Dermis blood vessel endothelial cell (primary cell): ENCODE results near the gene MOB4. TPM values are rescaled to one million over a fixed set of nuclear protein-coding genes. Genes with fewer than 3 reads are reported as not detected.
"Not testable (repeated sequence)": the region's sequence is repeated elsewhere in the genome, so short reads cannot be mapped to it uniquely, and the experiment has no call there.

ENCODE experiments used
- DNase-seq: peaks from one replicate; pipeline ENCODE4 v3.0.0; 2010
- total RNA-seq: library from RNA; depleted of rRNA; stranded (reverse); fragments of >200 nt; gene quantifications from 2 replicates; pipeline ENCODE4 v1.2.3, GENCODE V29; 2014

The MOB4 gene
- total RNA-seq, 1 donor from 2014 or later, result 32.3 TPM

DNA sequence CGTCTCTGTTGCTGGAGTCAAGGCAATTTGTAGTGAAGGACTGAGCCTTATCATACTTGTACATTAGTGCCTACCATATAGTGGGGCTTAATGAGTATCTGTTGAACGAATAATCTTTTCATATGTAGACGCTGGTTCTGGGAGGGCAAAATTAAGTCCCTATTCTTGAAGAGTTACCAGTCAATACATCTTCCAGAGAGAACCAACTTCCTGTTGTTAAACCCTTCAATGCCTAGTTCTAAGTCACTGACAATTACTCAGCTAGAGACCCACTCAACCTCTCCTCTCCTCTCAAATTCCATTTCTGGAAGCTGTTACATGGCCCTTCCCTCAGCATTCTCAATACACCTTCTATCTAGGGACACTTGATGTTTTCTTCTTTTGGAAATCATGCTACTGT, 1.1 kb upstream of the MOB4 start:
- peak; percentile 18 for DNase-seq

DNA sequence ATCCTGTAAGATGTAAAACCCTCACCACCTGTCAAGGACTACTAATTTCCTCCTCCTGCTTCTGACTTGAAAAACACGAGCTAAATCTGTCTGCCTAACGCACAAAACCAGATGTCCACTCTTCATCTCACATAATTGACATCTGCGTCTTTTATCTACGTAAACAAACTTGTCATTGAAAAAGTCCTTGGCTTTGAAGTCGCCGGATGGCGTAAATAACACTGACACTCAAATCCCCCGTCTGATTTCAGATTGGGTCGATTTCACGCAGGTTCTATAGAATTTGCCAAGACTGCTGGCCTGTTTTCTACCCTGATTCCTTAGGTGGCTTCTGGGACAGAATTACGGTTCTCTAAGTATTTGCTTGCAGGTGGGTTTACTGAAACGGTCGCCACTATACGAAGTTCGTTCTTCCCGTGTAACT, 539 bp upstream of the MOB4 start:
- no peak for DNase-seq

DNA sequence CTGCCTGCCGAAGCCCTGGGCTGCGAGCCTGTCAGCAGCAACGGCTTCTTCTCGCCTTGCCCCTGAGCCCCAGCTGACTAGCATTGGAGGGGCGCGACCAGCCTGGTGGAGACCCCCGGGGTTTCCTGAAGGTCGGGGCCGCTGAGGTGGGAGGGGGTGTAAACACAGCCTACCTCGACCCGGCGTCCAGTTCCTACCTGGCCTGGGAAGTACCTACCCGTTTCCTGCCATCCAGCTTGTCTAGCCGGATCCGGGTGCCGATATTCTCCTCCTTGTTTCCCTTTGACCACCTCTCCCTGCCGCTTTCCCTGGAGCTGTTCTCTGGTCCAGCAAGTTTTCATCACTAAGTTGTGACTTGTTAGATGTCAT, 511 bp downstream of the MOB4 start:
- peak; percentile 40 for DNase-seq

DNA sequence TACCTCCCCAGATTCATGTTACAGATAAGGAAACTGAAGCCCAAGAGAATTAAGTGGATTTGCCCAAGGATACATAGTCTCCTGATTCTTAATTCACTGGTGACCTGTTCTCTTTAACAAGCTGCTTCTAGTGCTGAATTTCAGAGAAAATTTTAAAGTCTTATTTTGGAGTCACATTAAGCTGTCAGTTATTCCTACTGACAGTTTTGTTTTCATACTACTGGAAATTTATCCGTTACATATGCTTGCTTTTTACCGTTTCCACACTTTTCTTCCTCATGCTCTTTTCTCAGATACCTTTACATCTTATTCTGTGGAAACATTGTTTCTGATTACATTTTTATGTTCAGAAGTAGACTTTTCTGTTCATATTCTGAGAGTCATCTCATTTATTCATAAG, 1.3 kb downstream of the MOB4 start:
- peak; percentile 4 for DNase-seq

DNA sequence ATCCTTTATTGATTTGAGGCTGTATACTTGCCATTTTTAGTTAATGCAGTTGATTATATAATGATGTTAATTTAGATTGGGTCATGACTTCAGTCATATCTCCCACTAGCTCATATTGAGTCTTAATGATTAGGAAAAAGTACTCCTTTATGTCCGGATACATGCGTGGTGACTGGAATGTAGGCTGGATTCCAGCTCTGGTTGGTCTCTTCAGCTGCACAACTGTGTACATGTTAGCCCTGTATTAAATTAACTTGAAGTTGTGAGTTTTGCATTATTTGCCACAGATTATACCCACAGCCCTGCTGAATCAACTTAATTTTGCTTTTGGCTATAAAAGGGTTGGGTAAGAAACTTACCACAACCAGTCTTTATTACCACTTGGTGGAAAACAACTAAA, 22.5 kb downstream of the MOB4 start:
- peak; percentile 61 for DNase-seq

DNA sequence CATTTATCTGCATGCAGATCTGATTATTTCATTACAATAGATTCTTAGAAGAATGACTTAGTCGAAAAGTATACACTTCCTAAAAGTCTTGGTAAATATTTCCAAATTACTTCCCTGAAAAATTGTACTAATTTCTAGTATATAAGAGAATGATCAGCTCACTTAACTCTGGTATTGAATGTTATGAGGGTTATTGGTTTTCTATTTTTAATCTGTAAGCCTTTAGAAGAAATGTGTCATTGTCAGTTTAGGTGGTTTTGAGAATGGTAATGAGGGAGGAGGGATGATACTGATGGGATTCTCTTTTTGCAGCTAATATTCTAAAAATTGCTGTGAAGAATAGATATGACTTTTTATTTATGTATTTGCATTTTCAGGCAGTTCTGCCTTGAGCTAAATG, 23.9 kb downstream of the MOB4 start:
- DNase-seq, result no peak

DNA sequence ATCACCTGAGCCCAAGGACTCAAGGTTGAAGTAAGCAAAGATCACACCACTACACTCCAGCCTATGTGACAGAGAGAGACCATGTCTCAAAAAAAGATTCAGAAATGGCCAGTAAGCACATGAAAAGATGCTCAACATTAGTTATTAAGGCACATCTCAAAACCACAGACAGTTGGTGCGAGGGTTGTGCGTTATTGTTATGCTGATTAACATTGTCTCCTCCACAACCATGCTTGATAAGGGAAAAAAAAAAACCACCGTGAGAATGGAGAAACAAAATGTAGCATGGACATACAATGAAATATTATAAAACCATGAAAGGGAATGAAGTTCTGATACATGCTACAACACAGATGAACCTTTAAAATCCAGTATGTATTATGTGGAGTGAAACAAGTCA, 27.3 kb downstream of the MOB4 start:
- DNase-seq, result no peak

DNA sequence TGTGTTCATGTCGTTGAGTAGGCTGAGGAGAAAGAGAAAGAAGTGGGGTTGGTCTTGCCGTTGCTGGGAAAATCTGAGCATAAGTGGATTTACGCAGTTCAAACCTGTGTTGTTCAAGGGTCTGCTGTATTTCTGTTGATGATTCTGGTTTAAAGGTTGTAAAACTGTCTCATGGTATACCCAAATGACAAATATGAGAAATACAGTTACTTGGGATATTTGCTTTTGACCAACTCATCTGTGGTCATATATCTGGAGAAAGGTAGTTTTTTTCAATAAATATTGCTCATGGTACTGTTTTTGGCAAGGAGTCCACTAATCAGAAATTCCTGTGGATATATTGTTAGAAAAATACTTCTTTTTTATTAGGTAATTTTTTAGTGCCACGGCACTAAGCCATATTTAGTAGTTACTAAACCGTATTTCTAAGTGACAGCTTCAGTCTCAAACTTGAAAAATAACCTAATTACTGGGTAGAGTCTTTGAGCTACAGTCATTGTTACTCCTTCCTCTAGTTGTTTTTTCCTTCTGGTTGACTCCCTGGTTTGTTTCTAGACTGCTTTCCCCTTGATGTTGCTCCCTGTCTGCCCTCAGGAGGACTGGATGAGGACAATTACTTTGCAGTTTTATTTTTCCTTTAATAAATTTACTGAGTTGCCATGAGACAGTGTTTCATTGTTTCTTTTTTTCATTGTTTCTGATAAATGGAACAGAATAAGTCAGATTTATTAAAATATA, 31.5 kb downstream of the MOB4 start:
- DNase-seq, result peak; percentile 60

DNA sequence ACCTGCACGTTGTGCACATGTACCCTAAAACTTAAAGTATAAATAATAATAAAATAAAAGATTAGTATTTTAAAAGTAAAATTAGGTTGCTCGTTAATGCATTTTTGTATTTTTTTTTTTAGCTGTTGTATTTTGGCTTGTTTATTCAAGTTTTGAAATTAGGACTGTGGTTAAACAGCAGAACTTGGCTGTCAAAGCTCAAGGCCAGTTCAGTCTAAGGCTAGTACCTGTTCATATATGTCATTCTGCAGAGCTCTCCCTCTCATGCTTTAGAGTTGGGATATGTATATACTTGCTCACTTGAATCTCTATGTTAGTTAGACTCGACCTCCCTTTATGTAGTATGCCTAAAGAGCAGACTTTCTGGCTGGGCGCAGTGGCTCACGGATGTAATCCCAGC, 32.7 kb downstream of the MOB4 start:
- no peak for DNase-seq

DNA sequence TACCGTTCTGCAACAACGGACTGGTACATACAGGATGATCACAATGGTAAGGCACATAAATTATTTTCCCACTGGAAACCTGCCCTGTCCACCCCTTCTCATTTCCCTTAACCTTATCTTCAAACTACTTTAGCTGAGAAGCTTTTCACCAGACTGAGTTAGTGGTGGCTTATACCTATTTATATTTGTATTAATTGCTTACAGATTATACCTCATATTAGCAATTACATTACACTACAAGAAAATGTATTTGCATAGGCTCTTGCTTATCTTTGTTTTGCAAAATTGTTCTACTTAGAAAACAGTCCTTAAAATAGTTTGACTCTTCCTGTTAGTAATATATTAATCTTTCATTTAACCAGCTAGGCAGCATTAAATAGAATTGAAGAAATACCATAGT, 35.4 kb downstream of the MOB4 start:
- DNase-seq, result not testable (repeated sequence)

DNA sequence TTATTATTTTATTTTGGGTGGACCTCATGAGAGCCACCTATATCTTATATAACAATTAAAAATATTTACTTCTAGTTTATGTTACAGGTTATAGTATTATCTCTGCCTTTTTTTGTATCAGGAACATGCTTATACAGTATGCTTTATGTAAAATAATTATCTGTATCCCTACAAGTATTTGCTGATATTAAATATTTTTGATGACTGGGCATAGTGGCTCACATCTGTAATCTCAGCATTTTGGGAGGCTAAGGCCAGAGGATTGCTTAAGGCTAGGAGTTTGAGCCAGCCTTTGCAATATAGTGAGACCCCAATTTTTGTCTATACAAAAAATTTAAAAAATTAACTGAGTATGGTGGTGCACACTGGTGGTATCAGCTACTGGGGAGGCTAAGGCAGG, 39.6 kb downstream of the MOB4 start:
- DNase-seq, result no peak

DNA sequence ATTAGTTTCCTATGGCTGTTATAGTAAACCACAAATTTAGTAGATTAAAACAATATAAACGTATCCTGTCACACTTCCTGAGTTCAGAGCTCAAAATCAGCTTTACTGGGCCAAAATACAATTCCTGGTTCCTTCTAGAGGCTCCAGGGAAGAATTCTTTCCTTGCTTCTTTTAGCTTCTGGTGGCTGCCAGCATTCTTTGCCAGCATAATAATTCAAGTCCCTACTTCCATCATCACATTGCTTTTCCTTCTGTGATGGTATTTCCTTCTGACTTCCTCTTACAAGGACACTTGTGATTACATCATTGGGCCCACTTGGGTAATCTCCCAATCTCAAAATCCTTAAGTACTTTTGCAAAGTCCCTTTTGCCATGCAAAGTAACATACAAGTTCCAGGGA, 40.6 kb downstream of the MOB4 start:
- DNase-seq, result peak; percentile 83

DNA sequence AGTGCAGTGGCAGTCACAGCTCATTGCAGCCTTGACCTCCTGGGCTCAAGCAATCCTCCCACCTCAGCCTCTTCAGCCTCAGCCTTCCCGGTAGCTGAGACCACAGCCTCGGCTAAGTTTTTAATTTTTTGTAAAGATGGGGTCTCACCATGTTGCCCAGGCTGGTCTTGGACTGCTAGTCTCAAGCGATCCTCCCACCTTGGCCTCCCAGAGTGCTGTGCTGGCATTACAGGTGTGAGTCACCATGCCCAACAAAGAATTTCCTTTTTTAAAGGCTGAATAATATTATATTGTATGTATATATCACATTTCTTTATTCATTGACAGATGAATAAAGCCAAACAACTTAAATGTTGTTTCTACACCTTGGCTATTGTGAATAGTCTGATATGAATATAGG, 42.5 kb downstream of the MOB4 start:
- peak; percentile 17 for DNase-seq

DNA sequence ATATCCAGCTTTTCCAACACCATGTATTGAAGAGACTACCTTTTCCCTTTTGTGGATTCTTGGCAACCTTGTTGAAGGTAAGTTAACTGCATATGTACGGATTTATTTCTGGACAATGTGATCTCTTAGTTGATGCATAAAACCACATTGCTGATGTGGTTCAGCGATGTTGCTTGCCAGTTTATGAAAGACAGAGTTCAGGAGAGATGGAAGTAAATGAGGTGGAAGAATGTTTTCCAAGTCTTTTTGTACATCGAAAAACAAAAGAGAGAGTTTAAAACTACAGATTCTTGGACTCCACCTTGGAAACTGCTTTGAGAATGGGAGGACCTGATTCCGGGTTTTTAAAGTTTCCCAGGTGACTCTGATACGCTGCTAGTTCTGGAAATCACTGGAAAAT, 43.8 kb downstream of the MOB4 start:
- no peak for DNase-seq

DNA sequence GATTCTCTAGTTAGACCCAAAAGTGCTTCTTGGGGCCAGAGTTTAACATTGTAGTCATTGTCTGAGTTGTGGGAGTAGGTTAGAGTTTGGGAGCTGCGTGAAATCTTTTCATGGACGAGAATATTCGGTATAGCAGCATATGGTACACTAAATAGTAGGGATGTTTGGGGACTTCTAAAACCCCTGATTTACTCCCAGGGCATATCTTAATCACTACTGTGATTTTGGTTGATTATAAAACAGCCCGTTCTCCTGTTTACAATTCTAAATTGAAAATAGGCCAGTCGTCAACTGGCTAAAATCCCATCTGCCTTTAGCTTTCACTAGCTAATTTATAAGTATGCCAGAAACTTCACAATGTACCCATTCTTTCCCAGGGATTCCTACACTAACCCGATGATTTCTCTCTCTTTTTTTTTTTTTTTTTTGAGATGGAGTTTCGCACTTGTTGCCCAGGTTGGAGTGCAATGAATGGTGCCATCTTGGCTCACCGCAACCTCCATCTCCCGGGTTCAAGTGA, 44.3 kb downstream of the MOB4 start:
- DNase-seq, result no peak

DNA sequence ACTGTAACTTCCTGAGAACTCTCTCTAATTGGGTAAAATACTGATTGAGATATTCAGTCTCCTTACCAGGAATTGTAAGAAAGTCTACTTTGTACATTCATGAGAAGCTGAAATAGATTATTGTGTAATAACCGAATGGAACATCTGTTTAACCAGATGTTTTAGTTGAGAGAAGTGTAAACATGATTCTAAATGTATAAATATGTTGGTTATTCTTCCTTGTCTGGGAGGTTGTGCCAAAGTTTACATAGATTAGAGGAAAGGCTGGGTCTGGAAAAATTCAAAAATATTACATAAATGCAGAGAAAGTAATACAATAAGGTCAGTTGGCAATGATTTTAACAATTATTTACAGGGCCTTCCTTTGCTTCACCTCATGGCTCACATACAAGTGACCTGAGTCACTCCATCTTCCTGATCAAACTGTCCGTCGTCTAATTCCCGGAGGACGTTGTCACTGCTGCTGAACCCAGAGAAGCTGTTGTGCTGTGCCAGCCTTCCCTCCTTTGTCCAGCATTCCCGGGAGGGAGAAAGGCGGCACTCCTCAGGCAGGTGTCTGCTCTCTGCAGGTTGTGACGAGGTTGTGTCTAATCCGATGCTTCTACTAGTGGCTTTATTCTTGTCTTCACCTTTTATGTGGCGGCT, 55.9 kb downstream of the MOB4 start:
- DNase-seq, result peak; percentile 13

DNA sequence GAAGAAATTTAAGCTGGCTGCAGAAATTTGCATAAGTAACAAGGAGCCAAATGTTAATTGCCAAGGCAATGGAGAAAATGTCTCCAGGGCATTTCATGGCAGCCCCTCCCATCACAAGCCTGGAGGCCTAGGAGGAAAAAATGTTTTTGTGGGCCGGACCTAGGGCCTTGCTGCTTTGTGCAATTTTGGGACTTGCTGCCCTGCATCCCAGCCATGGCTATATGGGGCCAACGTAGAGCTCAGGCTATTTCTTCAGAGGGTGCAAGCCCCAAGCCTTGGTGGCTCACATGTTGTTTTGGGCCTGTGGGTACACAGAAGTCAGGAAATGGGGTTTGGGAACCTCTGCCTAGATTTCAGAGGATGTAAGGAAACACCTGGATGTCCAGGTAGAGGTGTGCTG, 57.7 kb downstream of the MOB4 start:
- no peak for DNase-seq

DNA sequence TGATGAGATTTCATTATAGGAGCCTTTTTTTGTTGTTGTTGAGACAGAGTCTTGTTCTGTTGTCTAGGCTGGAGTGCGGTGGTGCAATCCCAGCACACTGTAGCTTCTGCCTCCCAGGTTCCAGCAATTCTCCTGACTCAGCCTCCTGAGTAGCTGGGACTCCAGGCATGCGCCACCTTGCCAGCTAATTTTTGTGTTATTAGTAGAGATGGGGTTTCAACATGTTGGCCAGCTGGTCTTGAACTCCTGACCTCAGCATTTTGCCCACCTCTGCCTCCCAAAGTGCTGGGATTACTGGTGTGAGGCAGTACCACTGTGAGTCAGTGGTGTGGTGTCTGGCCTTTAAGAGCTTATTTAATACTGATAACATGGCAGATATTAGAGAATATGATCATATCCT, 60.1 kb downstream of the MOB4 start:
- DNase-seq, result no peak

DNA sequence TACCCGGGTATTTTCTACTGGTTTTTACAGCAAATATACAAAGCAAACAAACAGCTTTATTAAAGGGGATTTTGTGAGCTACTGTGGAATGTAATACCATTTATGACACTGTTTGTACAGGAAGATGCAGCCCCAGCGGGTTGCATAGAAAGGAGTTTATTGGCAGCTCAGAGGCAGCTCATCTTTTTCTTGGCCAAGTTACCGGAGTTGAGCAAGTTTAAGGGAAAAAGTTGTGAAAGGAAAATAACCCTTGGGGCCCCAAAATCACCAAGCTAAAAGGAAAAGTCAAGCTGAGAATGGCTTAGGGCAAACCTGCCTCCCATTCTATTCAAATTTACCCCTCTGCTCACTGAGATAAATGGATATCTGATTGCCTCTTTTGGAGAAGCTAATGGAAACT, 60.8 kb downstream of the MOB4 start:
- DNase-seq, result no peak

DNA sequence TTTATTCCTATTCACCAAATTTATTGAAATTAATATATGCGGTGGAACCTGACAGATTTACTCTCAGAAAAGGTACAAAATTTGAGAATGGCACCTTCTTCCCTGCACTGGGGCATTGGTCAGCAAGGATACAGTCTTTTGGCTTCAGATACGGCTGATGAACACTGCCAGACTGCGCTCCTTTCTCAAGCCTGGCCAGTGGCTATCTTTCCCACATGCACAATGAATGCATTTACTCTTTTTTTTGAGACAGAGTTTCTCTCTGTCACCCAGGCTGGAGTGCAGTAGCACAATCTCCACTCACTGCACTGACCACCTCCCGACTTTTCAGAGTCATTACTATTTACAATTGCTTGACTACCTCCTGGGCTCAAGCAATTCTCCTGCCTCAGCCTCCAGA, 61.6 kb downstream of the MOB4 start:
- no peak for DNase-seq

DNA sequence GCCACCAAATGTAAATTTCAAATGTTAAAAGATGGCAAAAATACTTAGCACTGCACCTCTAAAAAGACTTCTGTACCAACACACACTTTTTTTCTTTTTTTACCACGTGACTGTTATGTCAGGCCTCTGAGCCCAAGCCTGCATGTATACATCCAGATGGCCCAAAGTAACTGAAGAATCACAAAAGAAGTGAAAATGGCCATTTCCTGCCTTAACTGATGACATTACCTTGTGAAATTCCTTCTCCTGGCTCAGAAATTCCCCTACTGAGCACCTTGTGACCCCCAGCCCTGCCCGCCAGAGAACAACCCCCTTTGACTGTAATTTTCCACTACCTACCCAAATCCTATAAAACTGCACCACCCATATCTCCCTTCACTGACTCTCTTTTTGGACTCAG, 62.4 kb downstream of the MOB4 start:
- DNase-seq, result not testable (repeated sequence)

DNA sequence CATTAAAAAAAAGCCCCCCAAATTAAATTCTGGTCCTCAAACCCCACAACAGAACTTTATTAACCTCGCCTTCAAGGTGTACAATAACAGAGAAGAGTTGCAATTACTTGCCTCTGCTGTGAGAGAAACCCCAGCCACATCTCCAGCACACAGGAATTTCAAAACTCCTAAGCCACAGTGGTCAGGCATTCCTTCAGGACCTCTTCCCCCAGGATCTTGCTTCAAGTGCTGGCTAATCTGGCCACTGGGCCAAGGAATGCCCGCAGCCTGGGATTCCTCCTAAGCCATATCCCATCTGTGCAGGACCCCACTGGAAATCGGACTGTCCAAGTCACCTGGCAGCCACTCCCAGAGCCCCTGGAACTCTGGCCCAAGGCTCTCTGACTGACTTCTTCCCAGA, 64.3 kb downstream of the MOB4 start:
- not testable (repeated sequence) for DNase-seq

DNA sequence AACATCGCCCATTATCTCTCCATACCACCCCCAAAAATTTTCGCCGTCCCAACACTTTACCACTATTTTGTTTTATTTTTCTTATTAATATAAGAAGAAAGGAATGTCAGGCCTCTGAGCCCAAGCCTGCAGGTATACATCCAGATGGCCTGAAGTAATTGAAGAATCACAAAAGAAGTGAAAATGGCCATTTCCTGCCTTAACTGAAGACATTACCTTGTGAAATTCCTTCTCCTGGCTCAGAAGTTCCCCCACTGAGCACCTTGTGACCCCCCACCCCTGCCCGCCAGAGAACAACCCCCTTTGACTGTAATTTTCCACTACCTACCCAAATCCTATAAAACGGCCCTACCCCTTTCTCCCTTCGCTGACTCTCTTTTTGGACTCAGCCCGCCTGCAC, 71.4 kb downstream of the MOB4 start:
- not testable (repeated sequence) for DNase-seq

DNA sequence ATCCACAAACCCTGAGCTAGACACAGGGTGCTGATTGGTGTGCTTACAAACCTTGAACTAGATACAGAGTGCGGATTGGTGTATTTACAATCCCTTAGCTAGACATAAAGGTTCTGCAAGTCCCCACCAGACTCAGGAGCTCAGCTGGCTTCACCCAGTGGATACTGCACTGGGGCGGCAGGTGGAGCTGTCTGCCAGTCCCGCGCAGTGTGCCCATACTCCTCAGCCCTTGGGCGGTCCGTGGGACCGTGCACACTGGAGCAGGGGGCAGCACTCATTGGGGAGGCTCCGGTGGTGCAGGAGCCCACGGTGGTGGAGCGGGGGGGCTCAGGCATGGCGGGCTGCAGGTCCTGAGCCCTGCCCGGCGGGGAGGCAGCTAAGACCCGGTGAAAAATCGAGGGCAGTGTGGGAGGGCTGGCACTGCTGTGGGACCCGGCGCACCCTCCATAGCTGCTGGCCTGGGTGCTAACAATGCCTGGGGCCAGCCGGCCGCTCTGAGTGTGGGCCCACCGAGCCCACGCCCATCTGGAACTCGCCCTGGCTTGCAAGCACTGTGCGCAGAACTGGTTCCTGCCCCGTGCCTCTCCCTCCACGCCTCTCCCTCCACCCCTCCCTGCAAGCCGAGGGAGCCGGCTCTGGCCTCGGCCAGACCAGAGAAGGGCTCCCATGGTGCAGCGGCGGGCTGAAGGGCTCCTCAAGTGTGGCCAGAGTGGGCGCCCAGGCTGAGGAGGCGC, 75.6 kb downstream of the MOB4 start:
- DNase-seq, result no peak
